GM13977 (cell line): ENCODE measurements around the gene TTLL10.

Experiments
- DNase-seq: peaks from one replicate; pipeline ENCODE4 v3.0.0; 2012; ENCODE audit warnings: low spot score
- CTCF ChIP-seq: IDR thresholded peaks from 2 replicates; pipeline ENCODE4 v1.5.1; 2012; ENCODE audit warnings: mild to moderate bottlenecking, control low read depth; ENCODE audit not compliant: insufficient read depth; ENCODE audit errors: extremely low read depth, missing control alignments
- in situ Hi-C: fragments of 300-500 bp; cut with MboI; formaldehyde crosslinking; loops from one replicate; pipeline ENCODE4 v1.12.0; 2022; ENCODE audit warnings: low sequenced_read_pairs, low pct_unique_long_range_greater_than_20kb, mixed read lengths, inconsistent platforms; ENCODE audit not compliant: unreplicated experiment

Gene TTLL10

GRCh38 chr1:1181938-1182410, 8.3 kb downstream of the TTLL10 start:
- TF ChIP-seq CTCF = no peak
- in situ Hi-C loops = no loop called here
- no peak for DNase-seq

DNA sequence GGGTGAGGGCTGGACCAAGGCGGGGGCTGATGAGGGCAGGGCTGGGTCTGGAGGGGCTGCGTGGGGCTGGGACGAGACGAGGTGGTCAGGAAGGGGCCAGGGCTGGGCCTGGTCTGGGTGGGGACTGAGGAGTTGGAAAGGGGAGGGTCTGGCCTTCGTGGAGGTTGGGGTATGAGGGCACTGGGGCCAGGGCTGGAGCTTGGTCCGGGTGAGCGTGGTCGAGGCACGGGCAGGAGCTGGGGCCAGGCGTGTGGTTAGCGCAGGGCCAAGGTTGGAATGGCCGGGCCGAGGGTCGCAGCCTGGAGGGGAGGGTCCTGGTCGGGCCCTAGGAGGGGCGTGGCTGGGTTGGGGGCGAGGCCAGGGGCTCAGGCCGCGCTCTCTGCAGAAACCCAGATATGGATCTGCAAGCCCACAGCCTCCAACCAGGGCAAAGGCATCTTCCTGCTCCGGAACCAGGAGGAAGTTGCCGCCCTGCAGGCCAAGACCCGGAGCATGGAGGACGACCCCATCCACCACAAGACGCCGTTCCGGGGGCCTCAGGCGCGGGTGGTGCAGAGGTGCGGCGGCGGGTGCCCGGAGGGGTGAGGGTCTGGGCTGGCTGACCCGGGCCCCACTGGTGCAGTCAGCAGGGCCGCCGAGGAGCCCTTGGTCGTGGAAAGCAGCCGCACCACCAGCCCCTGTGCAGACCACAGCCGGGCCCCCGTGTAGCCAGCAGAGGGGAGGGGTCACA, 9.0 kb downstream of the TTLL10 start:
- DNase-seq = no peak
- TF ChIP-seq CTCF = no peak
- in situ Hi-C loops = no loop called here

DNA sequence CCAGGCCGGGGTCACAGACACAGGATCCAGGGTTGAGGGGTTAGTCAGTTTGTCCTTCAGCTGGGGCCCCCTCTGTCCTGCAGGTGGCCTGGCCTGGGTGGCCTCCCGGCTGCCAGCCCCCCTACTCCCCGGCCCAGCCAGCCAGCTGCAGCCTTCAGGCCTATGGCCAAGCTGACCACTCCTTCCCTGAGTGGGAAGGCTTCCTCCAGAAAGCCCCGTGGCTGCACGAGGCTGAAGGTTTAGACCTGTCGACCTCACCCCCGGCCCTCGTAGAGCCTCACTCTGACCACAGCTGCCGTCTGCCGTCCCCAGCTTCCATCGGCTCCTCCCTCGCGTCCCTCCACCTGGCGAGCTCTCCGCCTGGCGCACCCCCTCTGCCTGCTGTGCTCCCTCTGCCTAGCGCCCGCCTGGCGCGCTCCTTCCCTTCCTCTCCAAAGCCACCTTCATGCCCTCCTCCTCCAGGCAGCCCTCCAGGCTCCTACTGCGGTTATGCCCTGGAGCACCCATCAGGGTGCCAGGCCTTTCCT, 9.6 kb downstream of the TTLL10 start:
- no peak for DNase-seq
- in situ Hi-C loops = no loop called here
- no peak for TF ChIP-seq CTCF

- DNase-seq = no peak
- TF ChIP-seq CTCF = no peak
- in situ Hi-C loops = no loop called here
Observed at GRCh38 chr1:1183833-1184775, 10.4 kb downstream of the TTLL10 start.

GRCh38 chr1:1185101-1185765, 11.6 kb downstream of the TTLL10 start:
- TF ChIP-seq CTCF = no peak
- in situ Hi-C loops = no loop called here

DNA sequence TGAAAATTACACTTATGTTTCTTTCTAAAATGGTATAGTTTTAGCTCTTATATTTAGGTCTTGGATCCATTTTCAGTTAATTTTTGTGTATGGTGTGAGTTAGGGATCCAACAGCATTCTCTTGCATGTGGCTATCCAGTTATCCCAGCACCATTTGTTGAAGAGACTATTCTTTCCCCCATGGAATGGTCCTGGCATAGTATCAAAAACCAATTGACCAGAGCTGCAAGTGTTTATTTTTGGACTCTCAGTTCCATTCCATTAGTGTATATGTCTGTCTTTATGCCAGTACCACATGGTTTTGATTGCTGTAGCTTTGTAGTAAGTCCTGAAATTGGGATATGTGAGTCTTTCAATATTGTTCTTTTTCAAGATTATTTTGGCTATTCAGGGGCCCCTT, 14.3 kb downstream of the TTLL10 start:
- TF ChIP-seq CTCF = no peak
- DNase-seq = no peak
- in situ Hi-C loops = no loop called here

More at GRCh38 chr1:1185101-1185765, 11.6 kb downstream of the TTLL10 start:
- DNase-seq = no peak
